Effector CD8-positive, alpha-beta T cell (primary cell): Measurements from ENCODE around the gene LRP1.
A peak's percentile ranks its signal among the peaks of the same experiment; 100 is the strongest.

ENCODE experiments used
- DNase-seq: peaks from one replicate; lab custom pipeline; 2025; lab: John Stamatoyannopoulos, UW

The LRP1 gene

GRCh38 chr12:57175428-57176138 lies 47.3 kb downstream of the LRP1 start:
- peak; percentile 6 for DNase-seq

GRCh38 chr12:57176139-57176477 lies 47.8 kb downstream of the LRP1 start:
- no peak for DNase-seq

GRCh38 chr12:57176846-57177245 lies 48.6 kb downstream of the LRP1 start:
- no peak for DNase-seq

GRCh38 chr12:57177354-57177753 lies 49.1 kb downstream of the LRP1 start:
- no peak for DNase-seq

GRCh38 chr12:57178213-57178612 lies 49.9 kb downstream of the LRP1 start:
- no peak for DNase-seq

GRCh38 chr12:57179331-57180086 lies 51.2 kb downstream of the LRP1 start:
- no peak for DNase-seq

GRCh38 chr12:57180321-57180989 lies 52.2 kb downstream of the LRP1 start:
- no peak for DNase-seq

GRCh38 chr12:57181072-57181471 lies 52.8 kb downstream of the LRP1 start:
- DNase-seq = no peak

- DNase-seq = no peak
Measured at GRCh38 chr12:57181561-57182155, 53.4 kb downstream of the LRP1 start.

GRCh38 chr12:57182918-57183575 lies 54.8 kb downstream of the LRP1 start:
- DNase-seq = peak; percentile 52

- DNase-seq = no peak
Measured at GRCh38 chr12:57183939-57184725, 55.8 kb downstream of the LRP1 start.

- DNase-seq = no peak
Measured at GRCh38 chr12:57185403-57185802, 57.1 kb downstream of the LRP1 start.

GRCh38 chr12:57185906-57186508 lies 57.7 kb downstream of the LRP1 start:
- no peak for DNase-seq

- DNase-seq = no peak
Measured at GRCh38 chr12:57187222-57188089, 59.2 kb downstream of the LRP1 start.

GRCh38 chr12:57188090-57188425 lies 59.8 kb downstream of the LRP1 start:
- DNase-seq = no peak

GRCh38 chr12:57190037-57190436 lies 61.8 kb downstream of the LRP1 start:
- no peak for DNase-seq

GRCh38 chr12:57190821-57191220 lies 62.5 kb downstream of the LRP1 start:
- DNase-seq = no peak

GRCh38 chr12:57191410-57191809 lies 63.1 kb downstream of the LRP1 start:
- DNase-seq = no peak

GRCh38 chr12:57192920-57193319 lies 64.6 kb downstream of the LRP1 start:
- DNase-seq = no peak

GRCh38 chr12:57193706-57194245 lies 65.5 kb downstream of the LRP1 start:
- DNase-seq = no peak
